CD14-positive monocyte (primary cell): ENCODE results near the gene AKT1S1. TPM values are rescaled to one million over a fixed set of nuclear protein-coding genes. Genes with fewer than 3 reads are reported as not detected.

Experiments used
- DNase-seq, 3 donors: peaks; one replicate each; pipeline ENCODE4 v3.0.0-alpha.2; 2011 to 2022
- H2AFZ ChIP-seq: 2 replicates; pipeline ENCODE4 v1.6.0; 2012; ENCODE audit warnings: mild to moderate bottlenecking, low read depth, low read length, inconsistent platforms; ENCODE audit not compliant: insufficient read depth, poor library complexity, severe bottlenecking
- H3K27ac ChIP-seq, 2 donors: 1 replicate in 1 of 2; 2 replicates in 1 of 2; pipeline ENCODE4 v1.5.1; 2012 to 2013; ENCODE audit warnings: low read length in 2 of 2, control low read depth in 1 of 2, inconsistent platforms in 1 of 2, low read depth in 1 of 2, mild to moderate bottlenecking in 1 of 2
- H3K27me3 ChIP-seq, 2 donors: one replicate each; pipeline versions ENCODE4 v1.6.0 to v1.6.1; 2011 to 2013; ENCODE audit warnings: low read length in 2 of 2; ENCODE audit not compliant: control insufficient read depth in 2 of 2, insufficient read depth in 2 of 2
- H3K36me3 ChIP-seq, 2 donors: replicated peaks in 1 of 2; 1 replicate in 1 of 2; 2 replicates in 1 of 2; pipeline versions ENCODE4 v1.5.1 to v1.6.1; 2012 to 2013; ENCODE audit warnings: low read length in 2 of 2, control low read depth in 1 of 2, inconsistent platforms in 1 of 2, mild to moderate bottlenecking in 1 of 2; ENCODE audit not compliant: insufficient read depth in 2 of 2, control insufficient read depth in 1 of 2
- H3K4me1 ChIP-seq, 2 donors: 1 replicate in 1 of 2; 2 replicates in 1 of 2; pipeline versions ENCODE4 v1.5.1 to v1.6.1; 2012 to 2013; ENCODE audit warnings: low read length in 2 of 2, control low read depth in 1 of 2, inconsistent platforms in 1 of 2, mild to moderate bottlenecking in 1 of 2, moderate library complexity in 1 of 2; ENCODE audit not compliant: insufficient read depth in 2 of 2, control insufficient read depth in 1 of 2
- H3K4me2 ChIP-seq: replicated peaks from 2 replicates; pipeline ENCODE3; 2012; ENCODE audit warnings: low read length, moderate library complexity, mild to moderate bottlenecking; ENCODE audit not compliant: poor library complexity, severe bottlenecking; ENCODE audit errors: extremely low read depth
- H3K4me3 ChIP-seq, 3 experiments: fragments of 200-600 bp in 1 of 3; sonication (generic) in 1 of 3; replicated peaks in 1 of 3; 1 replicate in 2 of 3; 2 replicates in 1 of 3; pipeline ENCODE4 v1.5.1; 2011 to 2013; ENCODE audit warnings: low read length in 3 of 3, mild to moderate bottlenecking in 3 of 3, control low read depth in 2 of 3, low read depth in 2 of 3, inconsistent platforms in 1 of 3, moderate library complexity in 1 of 3
- H3K79me2 ChIP-seq: 2 replicates; pipeline ENCODE4 v1.6.0; 2012; ENCODE audit warnings: mild to moderate bottlenecking, control low read depth, inconsistent platforms, low read length, moderate library complexity; ENCODE audit not compliant: insufficient read depth
- H3K9ac ChIP-seq: 2 replicates; pipeline ENCODE4 v1.6.0; 2017; ENCODE audit warnings: low read length, mild to moderate bottlenecking; ENCODE audit not compliant: insufficient read depth, poor library complexity, severe bottlenecking
- H3K9me3 ChIP-seq, 2 donors: replicated peaks in 1 of 2; 1 replicate in 1 of 2; 2 replicates in 1 of 2; pipeline versions ENCODE4 v1.5.1 to v1.6.1; 2012 to 2013; ENCODE audit warnings: low read length in 2 of 2, control low read depth in 1 of 2; ENCODE audit not compliant: control insufficient read depth in 1 of 2, insufficient read depth in 1 of 2
- H4K20me1 ChIP-seq: 2 replicates; pipeline ENCODE4 v1.6.0; 2012; ENCODE audit warnings: mild to moderate bottlenecking, low read length, control low read depth, moderate library complexity; ENCODE audit not compliant: insufficient read depth
- H3K27ac Mint-ChIP-seq, 7 donors: one replicate each; pipeline ENCODE4 v1.8.0; 2020; ENCODE audit warnings: mild to moderate bottlenecking in 7 of 7, mixed read lengths in 7 of 7, moderate library complexity in 6 of 7, inconsistent platforms in 2 of 7
- H3K27me3 Mint-ChIP-seq, 3 donors: one replicate each; pipeline ENCODE4 v1.8.0; 2021 to 2022; ENCODE audit warnings: low read depth in 3 of 3, mild to moderate bottlenecking in 3 of 3, mixed read lengths in 3 of 3, moderate library complexity in 3 of 3, inconsistent platforms in 1 of 3
- H3K36me3 Mint-ChIP-seq, 2 donors: one replicate each; pipeline ENCODE4 v1.8.0; 2020; ENCODE audit warnings: mixed read lengths in 2 of 2, inconsistent platforms in 1 of 2, mild to moderate bottlenecking in 1 of 2
- H3K4me1 Mint-ChIP-seq: one replicate; pipeline ENCODE4 v1.8.0; 2020; ENCODE audit warnings: mild to moderate bottlenecking, mixed read lengths
- H3K4me3 Mint-ChIP-seq, 2 donors: one replicate each; pipeline ENCODE4 v1.8.0; 2020; ENCODE audit warnings: mild to moderate bottlenecking in 2 of 2, mixed read lengths in 2 of 2, moderate library complexity in 1 of 2
- H3K9me3 Mint-ChIP-seq, 7 donors: one replicate each; pipeline ENCODE4 v1.8.0; 2020 to 2022; ENCODE audit warnings: mixed read lengths in 7 of 7, mild to moderate bottlenecking in 6 of 7, moderate library complexity in 6 of 7, inconsistent platforms in 2 of 7
- WGBS: methylation state at CpG from one replicate; pipeline ENCODE4 v1.1.5; 2013; ENCODE audit warnings: missing lambda C conversion rate; ENCODE audit not compliant: insufficient coverage; 5-methylcytosine and 5-hydroxymethylcytosine counted together
- intact Hi-C, 2 donors: fragments of 100-400 bp; cut with micrococcal nuclease; formaldehyde crosslinking; loops; one replicate each; pipeline versions ENCODE4 v1.15.0 to v1.15.1; 2023
- polyA plus RNA-seq, 3 donors: library from polyadenylated mRNA; depleted of rRNA in 1 of 3; unstranded in 2 of 3; stranded (reverse) in 1 of 3; fragments of 300-500 nt in 2 of 3; fragments of >200 nt in 1 of 3; fragmentation: Illumina TruSeq in 2 of 3; gene quantifications; 1 replicate in 2 of 3; 2 replicates in 1 of 3; pipeline ENCODE4 v1.2.3, GENCODE V29; 2012 to 2021
- TF ChIP-seq, protein P1 (sequence below): fragments of 200-600 bp; IDR thresholded peaks from one replicate; pipeline ENCODE4 v1.8.0; 2022; ENCODE audit warnings: antibody characterized with exemption, mild to moderate bottlenecking

Gene AKT1S1
- polyA plus RNA-seq, 3 donors: 5.4 to 18.2 (median 6.6) TPM

DNA sequence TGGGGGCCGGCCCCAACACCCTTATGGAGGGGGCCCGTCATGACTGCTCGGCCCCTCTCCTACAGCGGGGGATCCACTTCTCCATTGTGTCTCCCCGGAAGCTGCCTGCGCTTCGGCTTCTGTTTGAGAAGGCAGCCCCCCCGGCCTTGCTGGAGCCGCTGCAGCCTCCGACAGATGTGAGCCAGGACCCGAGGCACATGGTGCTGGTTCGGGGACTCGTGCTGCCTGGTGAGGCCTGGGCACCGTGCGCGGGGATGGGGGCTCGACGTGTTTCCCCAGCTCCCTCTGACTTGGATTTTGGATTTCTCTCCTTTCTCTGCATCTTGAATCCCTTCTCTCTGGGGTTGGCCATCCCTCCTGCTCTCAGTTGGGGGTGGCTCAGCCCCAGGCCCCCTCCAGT, 47.4 kb downstream of the AKT1S1 start:
- Mint-ChIP-seq H3K4me3 (no peak overlapping the region), H3K27ac (no peak overlapping the region), H3K9me3 (no peaks in the 10 kb centered on the region), H3K27me3 (peaks cover 0 to 2% (median 0%) of the 10 kb centered on the region in 3 donors), H3K4me1 (peaks cover 24% of the 10 kb centered on the region), H3K36me3 (peaks cover 63 to 88% of the 10 kb centered on the region in 2 donors)
- no peaks in the 10 kb centered on the region for H3K9me3 ChIP-seq
- no peak overlapping the region for H3K9ac ChIP-seq
- peaks cover 66 to 98% of the 10 kb centered on the region in 2 donors for H3K36me3 ChIP-seq
- peaks cover 22% of the 10 kb centered on the region for H3K79me2 ChIP-seq
- H3K4me3 ChIP-seq: no peak overlapping the region
- H3K27me3 ChIP-seq: no peaks in the 10 kb centered on the region
- no peak overlapping the region for H2AFZ ChIP-seq
- no peak for DNase-seq
- intact Hi-C loops: no loop called here
- H3K4me2 ChIP-seq: no peak overlapping the region
- H3K4me1 ChIP-seq: peaks cover 22 to 25% of the 10 kb centered on the region in 2 donors
- 98% methylated on average over 16 of the region's 18 CpGs for WGBS
- TF ChIP-seq, protein P1, sequence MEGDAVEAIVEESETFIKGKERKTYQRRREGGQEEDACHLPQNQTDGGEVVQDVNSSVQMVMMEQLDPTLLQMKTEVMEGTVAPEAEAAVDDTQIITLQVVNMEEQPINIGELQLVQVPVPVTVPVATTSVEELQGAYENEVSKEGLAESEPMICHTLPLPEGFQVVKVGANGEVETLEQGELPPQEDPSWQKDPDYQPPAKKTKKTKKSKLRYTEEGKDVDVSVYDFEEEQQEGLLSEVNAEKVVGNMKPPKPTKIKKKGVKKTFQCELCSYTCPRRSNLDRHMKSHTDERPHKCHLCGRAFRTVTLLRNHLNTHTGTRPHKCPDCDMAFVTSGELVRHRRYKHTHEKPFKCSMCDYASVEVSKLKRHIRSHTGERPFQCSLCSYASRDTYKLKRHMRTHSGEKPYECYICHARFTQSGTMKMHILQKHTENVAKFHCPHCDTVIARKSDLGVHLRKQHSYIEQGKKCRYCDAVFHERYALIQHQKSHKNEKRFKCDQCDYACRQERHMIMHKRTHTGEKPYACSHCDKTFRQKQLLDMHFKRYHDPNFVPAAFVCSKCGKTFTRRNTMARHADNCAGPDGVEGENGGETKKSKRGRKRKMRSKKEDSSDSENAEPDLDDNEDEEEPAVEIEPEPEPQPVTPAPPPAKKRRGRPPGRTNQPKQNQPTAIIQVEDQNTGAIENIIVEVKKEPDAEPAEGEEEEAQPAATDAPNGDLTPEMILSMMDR: no peak
- H4K20me1 ChIP-seq: peaks cover 78% of the 10 kb centered on the region
- no peak overlapping the region for H3K27ac ChIP-seq

DNA sequence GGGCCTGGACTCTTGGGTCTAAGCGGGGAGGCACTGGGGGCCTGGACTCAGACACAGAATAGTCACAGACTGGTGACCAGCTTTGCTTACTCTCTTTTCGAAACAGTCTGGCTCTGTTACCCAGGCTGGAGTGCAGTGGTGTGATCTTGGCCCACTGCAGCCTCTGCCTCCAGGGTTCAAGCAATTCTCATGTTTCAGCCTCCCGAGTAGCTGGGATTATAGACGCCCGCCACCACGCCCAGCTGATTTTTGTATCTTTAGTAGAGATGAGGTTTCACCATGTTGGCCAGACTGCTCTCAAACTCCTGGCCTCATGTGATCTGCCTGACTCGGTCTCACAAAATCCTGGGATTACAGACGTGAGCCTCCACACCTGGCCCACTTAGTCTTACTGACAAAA, 48.0 kb downstream of the AKT1S1 start:
- peaks cover 22 to 25% of the 10 kb centered on the region in 2 donors for H3K4me1 ChIP-seq
- Mint-ChIP-seq H3K4me1 (peaks cover 24% of the 10 kb centered on the region), H3K36me3 (peaks cover 58 to 88% of the 10 kb centered on the region in 2 donors), H3K27ac (no peak overlapping the region), H3K4me3 (no peak overlapping the region), H3K9me3 (no peaks in the 10 kb centered on the region), H3K27me3 (peaks cover 0 to 2% (median 0%) of the 10 kb centered on the region in 3 donors)
- 95% methylated on average over 6 of the region's 8 CpGs for WGBS
- H3K9ac ChIP-seq: no peak overlapping the region
- peaks cover 27% of the 10 kb centered on the region for H3K79me2 ChIP-seq
- peaks cover 64 to 96% of the 10 kb centered on the region in 2 donors for H3K36me3 ChIP-seq
- no peak overlapping the region for H2AFZ ChIP-seq
- H3K4me2 ChIP-seq: no peak overlapping the region
- TF ChIP-seq, protein P1: no peak
- no peak overlapping the region for H3K27ac ChIP-seq
- no peaks in the 10 kb centered on the region for H3K9me3 ChIP-seq
- peaks cover 81% of the 10 kb centered on the region for H4K20me1 ChIP-seq
- intact Hi-C loops: no loop called here
- no peaks in the 10 kb centered on the region for H3K27me3 ChIP-seq
- no peak for DNase-seq
- H3K4me3 ChIP-seq: no peak overlapping the region
